HG03196 (cell line): ENCODE measurements around the gene RIN1.

ENCODE experiments used
- ATAC-seq: cut with Tn5 transposase; IDR thresholded peaks from one replicate; pipeline ENCODE4 v1.9.1; 2021; ENCODE audit not compliant: unreplicated experiment

The RIN1 gene

DNA sequence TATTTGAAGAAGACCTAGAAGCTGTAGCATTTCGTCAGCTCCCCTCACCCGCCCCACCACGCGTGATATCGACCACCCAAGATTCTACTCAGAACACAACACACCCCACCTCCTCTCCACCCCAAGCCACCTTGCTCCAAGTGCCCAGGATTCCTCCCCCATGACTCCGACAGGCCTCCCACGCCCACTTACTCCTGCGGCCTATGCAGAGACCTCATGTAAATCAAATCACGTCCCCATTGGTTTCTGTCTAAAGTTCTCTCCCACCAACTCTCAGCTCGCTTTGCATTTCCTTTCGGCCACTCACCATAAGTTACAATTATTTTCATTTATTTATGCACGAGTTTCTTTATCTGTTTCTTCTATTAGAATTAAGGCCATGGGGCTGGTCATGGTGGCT is 33.6 kb downstream of the RIN1 start:
- no peak for ATAC-seq

GRCh38 chr11:66299186-66299585 is 37.0 kb downstream of the RIN1 start:
- ATAC-seq = no peak

DNA sequence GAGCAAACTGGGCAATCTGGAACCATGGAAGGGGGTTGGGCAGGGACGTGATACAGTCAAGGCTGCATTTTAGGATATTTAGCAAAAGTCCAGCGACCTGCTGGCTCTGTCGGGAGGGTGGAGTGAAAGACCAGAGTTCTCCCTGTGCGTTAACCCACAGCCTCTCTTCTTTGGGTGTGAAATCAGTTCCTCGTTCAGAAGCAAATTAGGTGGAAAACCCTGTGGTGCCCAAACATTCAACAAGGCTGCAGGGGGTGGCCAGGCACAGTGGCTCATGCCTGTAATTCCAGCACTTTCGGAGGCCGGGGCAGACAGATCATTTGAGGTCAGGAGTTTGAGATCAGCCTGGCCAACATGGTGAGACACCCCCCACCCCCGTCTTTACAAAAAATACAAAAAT is 38.6 kb downstream of the RIN1 start:
- no peak for ATAC-seq

DNA sequence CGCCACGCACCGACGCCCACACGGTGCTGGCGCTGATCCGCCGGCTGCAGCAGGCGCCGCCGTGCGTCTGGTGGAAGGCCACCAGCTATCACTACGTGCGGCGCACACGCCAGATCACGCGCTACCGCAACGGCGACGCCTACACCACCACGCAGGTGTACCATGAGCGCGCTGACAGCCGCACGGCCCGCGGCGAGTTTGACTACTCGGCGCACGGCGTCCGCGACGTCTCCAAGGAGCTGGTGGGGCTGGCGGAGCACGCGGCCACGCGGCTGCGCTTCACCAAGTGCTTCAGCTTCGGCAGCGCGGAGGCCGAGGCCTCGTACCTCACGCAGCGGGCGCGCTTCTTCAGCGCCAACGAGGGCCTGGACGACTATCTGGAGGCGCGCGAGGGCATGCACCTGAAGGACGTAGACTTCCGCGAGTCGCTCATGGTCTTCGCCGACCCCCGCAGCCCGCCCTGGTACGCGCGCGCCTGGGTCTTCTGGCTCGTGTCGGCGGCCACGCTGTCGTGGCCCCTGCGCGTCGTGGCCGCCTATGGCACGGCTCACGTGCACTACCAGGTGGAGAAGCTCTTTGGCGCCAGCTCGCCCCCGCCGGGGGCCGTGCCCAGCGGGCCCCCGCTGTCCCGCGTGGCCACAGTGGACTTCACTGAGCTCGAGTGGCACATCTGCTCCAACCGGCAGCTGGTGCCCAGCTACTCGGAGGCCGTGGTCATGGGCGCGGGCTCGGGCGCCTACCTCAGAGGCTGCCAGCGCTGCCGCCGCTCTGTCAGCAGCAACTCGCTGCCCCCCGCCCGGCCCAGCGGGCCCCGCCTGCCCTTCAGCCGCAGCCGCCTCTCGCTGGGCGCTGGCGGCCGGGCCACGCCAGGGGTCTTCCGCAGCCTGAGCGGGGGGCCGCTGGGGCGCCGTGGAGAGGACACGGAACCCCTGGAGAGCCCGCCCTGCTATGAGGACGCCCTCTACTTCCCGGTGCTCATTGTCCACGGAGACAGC is 41.3 kb downstream of the RIN1 start:
- no peak for ATAC-seq

GRCh38 chr11:66293777-66294625 is 42.2 kb downstream of the RIN1 start:
- ATAC-seq = no peak

- no peak for ATAC-seq
These were observed 42.9 kb downstream of the RIN1 start for GRCh38 chr11:66293352-66293751.

GRCh38 chr11:66292543-66293332 is 43.5 kb downstream of the RIN1 start:
- ATAC-seq = no peak

DNA sequence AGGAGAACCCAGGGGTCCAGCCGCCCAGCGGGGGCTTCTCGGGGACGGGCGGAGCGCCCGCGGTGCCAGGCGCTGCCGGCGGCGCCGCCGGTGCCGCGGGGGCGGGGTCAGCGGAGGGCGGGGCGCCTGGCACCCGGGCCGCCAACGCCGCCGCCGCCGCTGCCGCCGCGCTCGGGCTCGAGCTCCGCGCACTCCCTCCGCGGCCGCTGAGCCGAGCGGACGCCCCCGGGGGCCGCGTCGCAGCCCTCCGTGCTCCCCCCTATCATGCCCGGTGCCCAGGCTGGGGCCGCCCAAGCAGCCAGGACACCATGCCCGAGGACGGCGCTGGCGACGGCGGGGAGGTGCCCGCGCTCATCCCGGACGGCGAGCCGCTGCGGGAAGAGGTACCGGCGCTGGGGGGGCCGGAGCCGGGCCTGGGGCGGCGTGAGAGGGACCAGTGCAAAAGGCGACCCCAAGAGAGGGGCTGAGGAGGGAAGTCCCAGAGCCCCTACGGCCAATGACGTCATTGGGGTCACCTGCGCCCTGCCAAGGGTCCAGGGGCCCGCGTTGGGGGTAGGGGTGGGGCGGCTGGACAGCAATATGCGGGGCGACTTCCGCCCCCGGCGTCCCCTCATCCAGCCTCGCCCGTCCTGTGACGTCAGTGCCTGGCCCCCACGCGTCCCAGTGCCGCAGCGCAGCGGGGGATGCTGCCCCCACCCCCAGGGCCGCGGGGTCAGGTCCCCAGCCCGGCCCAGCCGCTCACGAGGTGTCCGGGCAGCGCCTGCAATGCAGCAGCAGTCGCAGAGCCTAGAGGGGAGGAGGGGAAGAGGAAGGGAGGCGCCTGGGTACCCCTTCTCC is 44.3 kb downstream of the RIN1 start, which contains the start of gene TMEM151A:
TSS of gene TMEM151A (plus strand) at position 189 of the 837 bp plus-strand sequence. CDS start at position 309, 120 bp downstream.
- no peak for ATAC-seq

GRCh38 chr11:66291303-66291705 is 44.9 kb downstream of the RIN1 start:
- no peak for ATAC-seq

- ATAC-seq = no peak
These were observed 46.0 kb downstream of the RIN1 start for GRCh38 chr11:66290330-66290621.

DNA sequence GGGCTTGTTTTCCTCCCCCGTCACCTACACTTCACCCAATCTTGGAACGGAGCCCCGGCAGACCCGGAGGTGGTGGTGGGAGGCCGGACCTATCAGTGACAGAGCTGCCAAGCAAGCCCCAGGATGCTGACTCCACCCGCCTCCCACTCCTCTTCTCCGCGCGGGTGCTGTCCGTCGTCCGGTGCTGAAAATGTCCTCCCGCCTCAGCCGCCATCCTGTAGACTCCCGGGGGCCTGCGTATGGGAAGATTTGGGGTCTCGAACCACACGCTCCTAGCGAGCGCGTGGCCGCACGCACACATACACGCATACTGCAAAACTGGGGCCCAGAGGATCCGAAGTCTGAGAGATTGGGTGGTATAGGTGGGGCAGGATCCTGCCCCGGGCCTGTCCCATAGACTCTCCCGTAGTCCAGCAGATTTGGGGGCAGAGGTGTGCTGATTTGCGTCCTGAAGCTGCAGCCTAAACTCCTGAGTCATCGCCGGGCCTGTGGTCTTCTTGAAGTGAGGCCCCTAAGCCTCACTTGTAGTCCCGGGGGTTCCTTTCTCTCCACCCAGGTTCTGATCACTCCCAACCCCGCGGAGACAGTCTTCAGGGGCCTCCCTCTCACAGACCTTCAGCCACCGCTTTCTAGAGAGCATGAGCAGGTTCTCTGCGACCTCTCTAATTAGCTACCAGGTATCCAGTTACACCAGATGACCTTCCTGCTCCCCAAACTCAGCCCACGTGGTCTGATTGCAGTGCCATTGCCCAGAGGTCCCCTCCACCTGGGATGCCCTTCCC is 46.5 kb downstream of the RIN1 start:
- ATAC-seq = peak; percentile 38

- ATAC-seq = peak; percentile 84
These were observed 47.3 kb downstream of the RIN1 start, which contains the start of gene YIF1A for GRCh38 chr11:66288671-66289547. Gene YIF1A, minus strand, starts transcription at chr11:66289143. Its CDS starts 158 bp downstream, at chr11:66288985.

DNA sequence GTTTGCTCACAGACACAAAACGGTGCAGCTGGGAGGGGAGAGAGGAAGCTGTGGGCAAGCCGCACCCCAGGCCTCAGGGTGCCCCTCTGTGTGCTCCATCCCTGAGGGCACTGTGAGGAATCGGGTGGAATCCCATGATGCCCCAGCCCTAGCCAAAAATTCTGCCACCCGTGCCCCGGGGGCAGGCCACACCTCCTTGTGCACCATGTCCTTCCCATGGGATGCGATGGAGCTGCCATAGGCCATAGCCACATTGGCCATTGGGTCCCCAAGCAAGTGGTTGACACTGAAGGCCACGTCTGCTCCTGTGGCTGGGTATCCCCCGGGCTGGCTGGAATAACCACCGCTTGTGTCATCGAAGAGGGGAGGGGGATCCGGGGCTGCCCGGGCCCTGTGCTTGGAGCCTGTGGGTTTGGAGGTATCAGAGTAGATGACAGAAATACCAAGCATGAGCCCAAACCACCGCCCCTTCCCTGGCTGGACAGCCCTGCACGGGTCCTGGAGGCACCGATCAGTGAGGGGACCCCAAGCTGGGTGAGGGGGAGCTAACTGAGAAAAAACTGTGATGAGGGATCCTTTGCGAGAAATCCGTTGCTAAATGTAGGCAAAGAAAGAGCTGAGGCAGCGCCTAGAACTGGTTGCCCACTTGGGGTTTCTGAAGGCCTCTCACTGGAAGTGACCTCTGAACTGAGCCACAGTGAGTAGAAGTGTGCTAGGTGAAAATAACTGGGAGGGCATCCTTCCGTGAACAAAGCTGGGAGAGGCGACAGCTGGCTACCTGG is 48.2 kb downstream of the RIN1 start:
- peak; percentile 1 for ATAC-seq

- no peak for ATAC-seq
These were observed 48.9 kb downstream of the RIN1 start for GRCh38 chr11:66287211-66287888.

DNA sequence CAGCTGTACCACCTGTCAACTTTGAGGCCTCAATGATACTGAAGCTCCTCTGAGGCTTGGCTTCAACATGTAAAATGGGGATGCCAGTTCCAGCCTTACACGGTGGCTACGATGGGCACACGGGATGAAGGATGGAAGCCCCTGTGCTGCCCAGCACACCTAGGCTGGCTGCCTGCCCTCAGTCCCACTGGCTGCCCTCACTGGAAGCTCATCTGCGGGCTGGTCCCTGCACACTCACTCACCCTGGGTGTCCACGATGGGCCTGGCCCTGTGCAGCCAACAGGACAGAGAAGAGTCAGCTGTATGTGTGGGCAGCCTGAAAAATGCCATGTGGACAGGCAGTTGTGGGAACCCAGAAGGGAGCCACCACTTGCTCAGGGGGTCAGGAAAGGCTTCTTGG is 49.5 kb downstream of the RIN1 start:
- no peak for ATAC-seq

- ATAC-seq = no peak
These were observed 50.8 kb downstream of the RIN1 start for GRCh38 chr11:66285250-66285947.
